KMS-11 (cell line): Measurements from ENCODE around the gene CASP8AP2.
A peak's percentile ranks its signal among the peaks of the same experiment; 100 is the strongest.

Source experiments
- H2AFZ ChIP-seq: fragments of 200-600 bp; sonication (generic); 2 replicates; pipeline ENCODE4 v1.6.1; 2016; ENCODE audit warnings: antibody characterized with exemption, mixed run types, low read depth
- H3K27ac ChIP-seq: fragments of 200-600 bp; sonication (generic); 2 replicates; pipeline ENCODE4 v1.6.1; 2016; ENCODE audit warnings: mild to moderate bottlenecking, mixed run types
- H3K27me3 ChIP-seq: fragments of 200-600 bp; sonication (generic); 2 replicates; pipeline ENCODE4 v1.6.1; 2017; ENCODE audit warnings: mild to moderate bottlenecking, low read depth, mixed run types, moderate library complexity; ENCODE audit not compliant: insufficient read depth
- H3K36me3 ChIP-seq: fragments of 200-600 bp; sonication (generic); 2 replicates; pipeline ENCODE4 v1.6.1; 2017; ENCODE audit warnings: mild to moderate bottlenecking, mixed run types; ENCODE audit not compliant: insufficient read depth
- H3K4me1 ChIP-seq: fragments of 200-600 bp; sonication (generic); 2 replicates; pipeline ENCODE4 v1.6.1; 2016; ENCODE audit warnings: mild to moderate bottlenecking, low read depth, mixed run types; ENCODE audit not compliant: poor library complexity, severe bottlenecking
- H3K4me2 ChIP-seq: fragments of 200-600 bp; sonication (generic); 2 replicates; pipeline ENCODE4 v1.7.0; 2016; ENCODE audit warnings: mild to moderate bottlenecking, mixed run types
- H3K4me3 ChIP-seq: fragments of 200-600 bp; sonication (generic); IDR thresholded peaks from 2 replicates; pipeline ENCODE4 v1.6.1; 2017; ENCODE audit warnings: low read depth, low read length, mixed read lengths; ENCODE audit not compliant: insufficient read depth
- H3K79me2 ChIP-seq: fragments of 200-600 bp; sonication (generic); 2 replicates; pipeline ENCODE4 v1.6.1; 2016; ENCODE audit warnings: low read depth, mixed run types; ENCODE audit not compliant: insufficient read depth
- H3K9ac ChIP-seq: fragments of 200-600 bp; sonication (generic); 2 replicates; pipeline ENCODE4 v1.6.1; 2016; ENCODE audit warnings: mild to moderate bottlenecking, mixed run types
- H4K20me1 ChIP-seq: fragments of 200-600 bp; sonication (generic); 2 replicates; pipeline ENCODE4 v1.6.1; 2016; ENCODE audit warnings: mild to moderate bottlenecking, mixed run types; ENCODE audit not compliant: insufficient read depth
- CTCF ChIP-seq: fragments of 200-600 bp; sonication (generic); conservative IDR thresholded peaks from 2 replicates; pipeline ENCODE4 v1.6.1; 2017; ENCODE audit warnings: low read depth, mild to moderate bottlenecking, antibody characterized with exemption, low read length, moderate library complexity, mixed read lengths

CASP8AP2 gene

GRCh38 chr6:89830170-89830809 lies 610 bp downstream of the CASP8AP2 start:
- Histone ChIP-seq H4K20me1 (no peaks in the 10 kb centered on the region), H3K36me3 (no peaks in the 10 kb centered on the region), H3K4me1 (peaks cover 16% of the 10 kb centered on the region), H3K4me2 (peak overlapping the region; percentile 54), H2AFZ (peak overlapping the region; percentile 57; the same call in 1 of the 2 replicates), H3K9ac (peak overlapping the region; percentile 63; the same call in 1 of the 2 replicates), H3K27me3 (no peaks in the 10 kb centered on the region), H3K4me3 (no peak overlapping the region), H3K27ac (peak overlapping the region; percentile 40; the same call in 1 of the 2 replicates), H3K79me2 (peaks cover 16% of the 10 kb centered on the region)
- TF ChIP-seq CTCF = no peak

GRCh38 chr6:89834884-89835792 lies 5.5 kb downstream of the CASP8AP2 start:
- H3K79me2 ChIP-seq = peaks cover 20% of the 10 kb centered on the region
- H3K27ac ChIP-seq = no peak overlapping the region
- no peak overlapping the region for H2AFZ ChIP-seq
- H3K4me1 ChIP-seq = peaks cover 29% of the 10 kb centered on the region
- TF ChIP-seq CTCF = no peak
- no peak overlapping the region for H3K4me2 ChIP-seq
- H3K36me3 ChIP-seq = no peaks in the 10 kb centered on the region
- H4K20me1 ChIP-seq = no peaks in the 10 kb centered on the region
- no peak overlapping the region for H3K4me3 ChIP-seq
- no peak overlapping the region for H3K9ac ChIP-seq
- H3K27me3 ChIP-seq = no peaks in the 10 kb centered on the region

GRCh38 chr6:89836639-89837222 lies 7.1 kb downstream of the CASP8AP2 start:
- H3K4me3 ChIP-seq = no peak overlapping the region
- H3K27ac ChIP-seq = no peak overlapping the region
- H3K36me3 ChIP-seq = no peaks in the 10 kb centered on the region
- H4K20me1 ChIP-seq = no peaks in the 10 kb centered on the region
- no peaks in the 10 kb centered on the region for H3K27me3 ChIP-seq
- no peak overlapping the region for H3K9ac ChIP-seq
- H3K4me2 ChIP-seq = no peak overlapping the region
- TF ChIP-seq CTCF = no peak
- H3K4me1 ChIP-seq = peaks cover 23% of the 10 kb centered on the region
- H2AFZ ChIP-seq = no peak overlapping the region
- peaks cover 6% of the 10 kb centered on the region; the same call in 1 of the 2 replicates for H3K79me2 ChIP-seq

GRCh38 chr6:89840538-89840937 lies 10.9 kb downstream of the CASP8AP2 start:
- Histone ChIP-seq H2AFZ (no peak overlapping the region), H3K4me3 (no peak overlapping the region), H3K4me2 (no peak overlapping the region), H3K36me3 (no peaks in the 10 kb centered on the region), H3K27me3 (no peaks in the 10 kb centered on the region), H4K20me1 (no peaks in the 10 kb centered on the region), H3K9ac (no peak overlapping the region), H3K27ac (no peak overlapping the region), H3K4me1 (peaks cover 11% of the 10 kb centered on the region), H3K79me2 (peaks cover 6% of the 10 kb centered on the region; the same call in 1 of the 2 replicates)
- no peak for TF ChIP-seq CTCF
